Measurements from ENCODE around the gene HMOX2.

Gene HMOX2

DNA sequence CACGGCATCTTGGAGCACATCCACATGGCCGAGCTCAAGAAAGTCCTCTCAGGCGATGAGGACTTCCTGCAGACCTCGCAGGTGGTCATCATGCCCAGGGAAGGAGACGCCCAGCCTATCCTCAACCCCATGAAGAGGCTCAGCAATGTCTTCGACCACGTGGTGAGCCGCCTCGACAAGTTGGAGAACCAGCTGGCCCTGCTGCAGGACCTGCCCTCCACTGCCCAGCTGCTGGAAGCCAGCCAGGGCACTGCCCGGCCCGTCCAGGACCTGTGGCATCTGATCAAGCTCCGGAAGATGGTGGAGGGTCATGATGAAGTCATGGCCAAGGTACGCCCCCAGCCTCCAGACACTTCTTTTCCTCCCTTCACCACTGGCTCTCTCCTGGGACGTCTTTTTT, 80.4 kb downstream of the HMOX2 start:
- TF ChIP-seq GATA2 (IDR thresholded peaks at IDR 0.05; ENCODE audit: low read depth, low read length) (no peak), GATA3 (IDR thresholded peaks at IDR 0.05; ENCODE audit: low read depth, low read length) (no peak)

DNA sequence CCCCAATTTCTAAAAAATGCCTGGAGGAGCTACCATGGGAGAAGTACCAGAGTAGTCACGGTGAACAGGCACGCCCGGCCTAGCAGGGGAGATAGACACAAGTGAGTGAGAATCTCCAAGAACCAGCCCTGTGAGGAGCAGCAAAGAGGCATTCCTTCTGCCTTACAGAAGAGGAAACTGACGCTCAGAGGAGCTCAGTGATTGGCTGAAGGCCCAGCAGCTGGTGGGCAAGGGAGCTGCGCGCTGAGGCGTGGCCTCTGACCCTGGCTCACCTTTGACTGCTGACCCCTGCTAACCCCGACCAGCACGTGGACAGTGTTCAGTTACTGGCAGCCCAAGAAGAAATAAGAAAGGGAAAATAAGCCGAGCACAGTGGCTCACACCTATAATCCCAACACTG, 81.8 kb downstream of the HMOX2 start:
- no peak for TF ChIP-seq GATA3 (IDR thresholded peaks at IDR 0.05; ENCODE audit: low read depth, low read length)
- TF ChIP-seq GATA2 (IDR thresholded peaks at IDR 0.05; ENCODE audit: low read depth, low read length): no peak
